ENCODE data around the gene FBXO38. TPM values are rescaled to one million over a fixed set of nuclear protein-coding genes. Genes with fewer than 3 reads are reported as not detected.

The FBXO38 gene
- total RNA-seq, 2 donors from 2014 or later: 38.2 to 45.1 TPM

DNA sequence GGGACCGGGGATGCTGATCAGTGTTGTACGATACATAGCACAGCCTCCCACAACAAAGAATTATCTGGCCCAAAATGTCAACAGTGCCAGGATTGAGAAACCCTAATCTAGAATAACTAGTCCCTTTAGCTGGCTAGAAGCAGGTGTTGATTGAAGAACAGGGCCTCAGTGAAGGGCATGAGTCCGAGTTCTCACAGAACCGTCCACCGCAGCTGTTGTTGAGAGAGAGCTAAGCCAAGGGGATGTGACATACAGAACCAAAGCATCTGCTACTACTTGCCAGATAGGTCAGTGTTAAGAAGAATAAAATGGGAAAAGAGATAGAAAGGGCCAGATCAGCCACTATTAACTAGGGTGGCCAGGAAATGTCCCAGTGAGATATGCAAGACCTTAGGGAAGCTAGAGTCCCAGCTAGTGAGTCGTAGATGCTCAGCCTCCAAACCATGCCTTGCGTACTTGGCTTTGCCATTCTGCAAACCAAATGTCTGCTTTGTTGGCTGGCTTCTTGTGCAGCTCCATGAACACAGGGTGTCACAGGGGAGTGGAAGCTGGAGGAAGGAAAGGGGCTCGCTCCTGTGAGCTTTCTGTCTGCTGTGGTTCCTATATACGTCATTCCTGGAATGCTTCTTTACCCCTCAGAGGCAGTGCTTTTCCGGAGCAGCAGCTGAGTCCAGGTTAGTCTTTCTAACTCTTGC lies 68.9 kb downstream of the FBXO38 start:
- TF ChIP-seq, protein P1, sequence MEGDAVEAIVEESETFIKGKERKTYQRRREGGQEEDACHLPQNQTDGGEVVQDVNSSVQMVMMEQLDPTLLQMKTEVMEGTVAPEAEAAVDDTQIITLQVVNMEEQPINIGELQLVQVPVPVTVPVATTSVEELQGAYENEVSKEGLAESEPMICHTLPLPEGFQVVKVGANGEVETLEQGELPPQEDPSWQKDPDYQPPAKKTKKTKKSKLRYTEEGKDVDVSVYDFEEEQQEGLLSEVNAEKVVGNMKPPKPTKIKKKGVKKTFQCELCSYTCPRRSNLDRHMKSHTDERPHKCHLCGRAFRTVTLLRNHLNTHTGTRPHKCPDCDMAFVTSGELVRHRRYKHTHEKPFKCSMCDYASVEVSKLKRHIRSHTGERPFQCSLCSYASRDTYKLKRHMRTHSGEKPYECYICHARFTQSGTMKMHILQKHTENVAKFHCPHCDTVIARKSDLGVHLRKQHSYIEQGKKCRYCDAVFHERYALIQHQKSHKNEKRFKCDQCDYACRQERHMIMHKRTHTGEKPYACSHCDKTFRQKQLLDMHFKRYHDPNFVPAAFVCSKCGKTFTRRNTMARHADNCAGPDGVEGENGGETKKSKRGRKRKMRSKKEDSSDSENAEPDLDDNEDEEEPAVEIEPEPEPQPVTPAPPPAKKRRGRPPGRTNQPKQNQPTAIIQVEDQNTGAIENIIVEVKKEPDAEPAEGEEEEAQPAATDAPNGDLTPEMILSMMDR (IDR thresholded peaks at IDR 0.05): no peak
- no peaks in the 10 kb centered on the region for H3K4me1 ChIP-seq
- no peak overlapping the region for H3K9ac ChIP-seq (ENCODE audit: low read depth in 2 of 2, low read length in 2 of 2)
- H3K4me3 ChIP-seq: no peak overlapping the region
- intact Hi-C loops (cut with DNase I): no loop called here
- H3K27ac ChIP-seq: no peak overlapping the region
- no peaks in the 10 kb centered on the region for H3K27me3 ChIP-seq
- DNase-seq: no peak
- H3K9me3 ChIP-seq: no peaks in the 10 kb centered on the region
- H3K36me3 ChIP-seq: no peaks in the 10 kb centered on the region

DNA sequence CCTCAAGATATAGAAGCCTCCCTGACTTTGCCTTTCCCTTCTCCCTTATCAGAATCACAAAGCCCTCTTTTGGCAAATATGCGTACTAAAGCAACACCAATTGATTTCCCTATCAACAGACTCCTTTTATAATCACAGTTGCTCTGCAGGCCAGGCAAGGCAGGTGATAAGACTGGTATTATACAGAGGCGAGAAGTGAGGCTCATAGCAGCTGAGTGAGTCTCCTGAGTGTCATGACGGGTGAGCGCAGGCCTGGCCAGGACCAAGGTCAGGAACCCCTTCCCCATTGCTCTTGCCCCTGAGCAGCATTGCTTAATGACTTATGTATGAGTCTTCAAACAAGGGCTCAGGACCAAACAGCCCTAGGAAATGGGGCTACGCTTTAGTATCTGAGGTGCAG lies 70.8 kb downstream of the FBXO38 start:
- Histone ChIP-seq H3K9me3 (no peaks in the 10 kb centered on the region), H3K4me3 (no peak overlapping the region), H3K4me1 (no peaks in the 10 kb centered on the region), H3K9ac (ENCODE audit: low read depth in 2 of 2, low read length in 2 of 2) (no peak overlapping the region), H3K27ac (no peak overlapping the region), H3K36me3 (no peaks in the 10 kb centered on the region), H3K27me3 (no peaks in the 10 kb centered on the region)
- intact Hi-C loops (cut with DNase I): no loop called here
- DNase-seq: no peak
- TF ChIP-seq, protein P1 (IDR thresholded peaks at IDR 0.05): no peak

DNA sequence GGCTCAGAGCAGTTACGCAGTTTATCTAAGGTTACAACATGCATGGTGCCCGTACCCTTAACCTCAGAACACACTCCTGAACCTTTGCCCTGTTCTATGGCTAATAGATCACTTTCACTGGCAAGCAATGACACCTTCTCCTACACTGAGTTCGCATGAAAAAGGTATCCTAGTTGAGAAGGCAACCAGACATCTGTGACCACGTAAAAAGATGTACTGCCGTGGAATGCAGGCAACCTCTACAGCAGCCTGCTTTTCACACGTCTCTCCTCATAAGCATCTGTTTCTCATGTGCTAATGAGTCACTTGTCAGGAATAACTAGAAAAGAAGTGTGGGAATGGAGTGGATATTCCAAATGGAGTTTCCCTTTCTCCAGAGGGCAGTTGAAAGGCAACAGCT lies 71.4 kb downstream of the FBXO38 start:
- H3K9me3 ChIP-seq: no peaks in the 10 kb centered on the region
- no peaks in the 10 kb centered on the region for H3K4me1 ChIP-seq
- no peaks in the 10 kb centered on the region for H3K36me3 ChIP-seq
- intact Hi-C loops (cut with DNase I): no loop called here
- TF ChIP-seq, protein P1 (IDR thresholded peaks at IDR 0.05): no peak
- H3K4me3 ChIP-seq: no peak overlapping the region
- H3K9ac ChIP-seq (ENCODE audit: low read depth in 2 of 2, low read length in 2 of 2): no peak overlapping the region
- H3K27ac ChIP-seq: no peak overlapping the region
- no peaks in the 10 kb centered on the region for H3K27me3 ChIP-seq
- no peak for DNase-seq

DNA sequence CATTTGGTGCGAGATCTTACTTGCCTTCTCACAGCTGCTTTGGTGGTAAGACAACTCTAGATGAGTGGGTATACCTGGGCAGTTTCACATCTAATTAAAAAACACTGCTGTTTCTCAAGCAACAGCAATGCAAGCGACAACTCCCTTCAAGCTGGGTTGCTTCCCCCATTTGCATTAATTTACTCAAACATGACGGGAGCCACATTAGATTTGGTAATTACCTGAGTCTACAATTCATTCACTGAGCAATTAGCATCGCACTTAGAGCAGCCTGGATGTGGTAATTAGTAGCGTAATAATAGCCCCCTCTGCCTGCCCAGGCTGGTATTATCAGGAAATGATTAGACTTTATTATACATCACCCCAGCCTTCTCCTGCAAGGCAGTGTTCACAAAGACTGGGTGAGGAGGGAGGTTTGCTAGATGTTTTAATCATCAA lies 73.4 kb downstream of the FBXO38 start:
- Histone ChIP-seq H3K36me3 (no peaks in the 10 kb centered on the region), H3K4me1 (no peaks in the 10 kb centered on the region), H3K27me3 (no peaks in the 10 kb centered on the region), H3K9ac (ENCODE audit: low read depth in 2 of 2, low read length in 2 of 2) (no peak overlapping the region), H3K4me3 (no peak overlapping the region), H3K27ac (no peak overlapping the region), H3K9me3 (no peaks in the 10 kb centered on the region)
- intact Hi-C loops (cut with DNase I): no loop called here
- TF ChIP-seq, protein P1 (IDR thresholded peaks at IDR 0.05): no peak
- no peak for DNase-seq

DNA sequence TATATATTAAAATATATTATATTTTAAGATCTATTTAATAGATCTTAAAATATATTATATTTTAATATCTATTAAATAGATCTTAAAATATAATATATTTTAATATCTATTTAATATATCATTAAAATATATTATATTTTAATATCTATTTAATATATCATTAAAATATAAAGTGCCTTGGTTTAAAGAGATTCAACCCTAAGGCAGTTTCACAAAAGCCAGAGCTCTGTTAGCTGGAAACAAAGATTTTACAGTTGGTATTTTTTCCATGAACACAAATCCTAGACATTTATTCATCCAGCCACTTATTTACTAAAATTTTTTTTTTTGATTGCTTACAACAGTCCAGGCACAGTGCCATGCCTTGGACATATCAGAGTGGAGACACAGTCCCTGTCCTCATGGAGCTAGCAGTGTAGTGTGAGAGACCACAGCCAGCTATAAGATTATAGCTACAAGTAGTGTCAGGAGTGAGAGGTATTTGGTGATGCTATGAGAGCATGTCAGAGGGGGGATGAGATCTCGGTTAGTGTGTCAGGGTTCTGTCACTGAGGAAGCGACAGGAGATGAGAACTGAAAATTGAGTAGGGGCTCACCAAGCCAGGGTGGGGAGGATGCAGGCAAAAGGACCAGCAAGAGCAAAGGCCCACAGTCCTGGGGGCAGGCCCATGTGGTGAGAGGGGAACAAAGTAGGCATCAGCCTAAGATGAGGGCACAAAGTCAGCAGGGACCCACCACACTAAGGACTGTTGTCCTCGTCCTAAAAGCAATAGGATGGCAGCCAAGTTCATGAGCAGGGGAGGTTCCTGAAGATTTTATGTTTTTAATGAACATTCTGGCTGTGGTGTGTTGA lies 74.5 kb downstream of the FBXO38 start:
- H3K27me3 ChIP-seq: no peaks in the 10 kb centered on the region
- H3K9ac ChIP-seq (ENCODE audit: low read depth in 2 of 2, low read length in 2 of 2): no peak overlapping the region
- DNase-seq: no peak
- intact Hi-C loops (cut with DNase I): no loop called here
- H3K4me3 ChIP-seq: no peak overlapping the region
- H3K4me1 ChIP-seq: no peaks in the 10 kb centered on the region
- TF ChIP-seq, protein P1 (IDR thresholded peaks at IDR 0.05): no peak
- H3K27ac ChIP-seq: no peak overlapping the region
- no peaks in the 10 kb centered on the region for H3K36me3 ChIP-seq
- no peaks in the 10 kb centered on the region for H3K9me3 ChIP-seq

Measured in colonic mucosa (tissue), 4 donors.